ENCODE results near the gene OSBPL5.
"Not testable (repeated sequence)": the region's sequence is repeated elsewhere in the genome, so short reads cannot be mapped to it uniquely, and the experiment has no call there.

DNA sequence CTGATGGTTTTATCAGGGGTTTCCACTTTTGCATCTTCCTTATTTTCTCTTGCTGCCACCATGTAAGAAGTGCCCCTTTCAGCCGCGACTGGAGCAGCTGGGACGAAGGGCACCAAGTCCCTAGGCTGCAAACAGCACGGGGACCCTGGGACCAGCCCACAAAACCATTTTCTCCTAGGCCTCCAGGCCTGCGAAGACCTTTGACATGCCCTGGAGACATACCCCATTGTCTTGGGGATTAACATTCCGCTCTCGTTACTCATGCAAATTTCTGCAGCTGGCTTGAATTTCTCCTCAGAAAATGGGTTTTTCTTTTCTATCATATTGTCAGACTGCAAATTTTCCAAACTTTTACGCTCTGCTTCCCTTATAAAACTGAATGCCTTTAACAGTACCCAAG, 101.2 kb downstream of the OSBPL5 start:
- TF ChIP-seq CTCF, POLR2A (IDR thresholded peaks at IDR 0.05): not testable (repeated sequence)

Data from heart left ventricle (tissue), 13 donors.